ENCODE measurements around the gene FSTL1.

DNA sequence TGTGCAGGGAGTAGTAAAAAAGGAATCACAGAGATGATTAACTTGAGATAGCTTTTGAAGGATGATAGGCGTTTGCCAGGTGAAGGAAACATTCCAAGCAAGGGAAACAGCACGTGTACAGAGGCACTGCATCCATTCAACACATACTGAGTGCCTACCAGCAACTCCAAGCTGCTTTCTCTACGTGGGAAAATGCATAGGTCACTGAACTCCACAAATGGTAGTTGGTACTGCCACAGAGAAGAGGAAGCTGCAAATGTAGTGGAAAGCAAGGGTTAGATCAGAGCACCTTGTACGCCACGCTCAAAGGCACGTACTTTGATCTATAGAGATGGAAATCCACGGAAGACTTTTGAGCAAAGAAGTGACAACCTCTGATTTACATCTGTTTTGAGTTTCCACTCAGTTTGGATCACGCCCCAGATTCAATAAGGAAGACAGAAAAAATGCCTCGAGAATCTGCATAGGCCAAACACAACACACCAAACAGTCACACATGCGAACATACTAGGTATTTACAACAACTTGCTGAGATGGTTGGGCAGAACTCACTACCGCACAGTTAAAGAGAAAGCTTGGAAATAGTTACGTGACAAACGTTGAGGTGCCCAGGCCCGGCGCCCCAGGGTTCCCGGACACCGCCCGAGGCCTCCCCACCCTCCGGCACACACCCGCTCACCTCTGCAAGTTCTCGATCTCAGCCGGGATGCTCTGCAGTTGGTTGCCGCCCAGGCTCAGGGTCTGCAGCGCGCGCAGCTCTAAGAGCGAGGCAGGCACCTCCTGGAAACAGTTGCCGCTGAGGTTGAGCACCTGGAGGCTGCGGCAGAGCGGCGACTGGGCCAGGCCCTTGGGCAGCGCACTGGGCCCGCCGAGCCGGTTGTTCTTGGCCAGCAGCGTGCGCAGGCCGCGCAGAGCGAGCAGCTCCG, 102.5 kb downstream of the FSTL1 start:
- TF ChIP-seq, protein P1, sequence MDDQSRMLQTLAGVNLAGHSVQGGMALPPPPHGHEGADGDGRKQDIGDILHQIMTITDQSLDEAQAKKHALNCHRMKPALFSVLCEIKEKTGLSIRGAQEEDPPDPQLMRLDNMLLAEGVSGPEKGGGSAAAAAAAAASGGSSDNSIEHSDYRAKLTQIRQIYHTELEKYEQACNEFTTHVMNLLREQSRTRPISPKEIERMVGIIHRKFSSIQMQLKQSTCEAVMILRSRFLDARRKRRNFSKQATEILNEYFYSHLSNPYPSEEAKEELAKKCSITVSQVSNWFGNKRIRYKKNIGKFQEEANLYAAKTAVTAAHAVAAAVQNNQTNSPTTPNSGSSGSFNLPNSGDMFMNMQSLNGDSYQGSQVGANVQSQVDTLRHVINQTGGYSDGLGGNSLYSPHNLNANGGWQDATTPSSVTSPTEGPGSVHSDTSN (IDR thresholded peaks at IDR 0.05) = no peak
- TF ChIP-seq, protein P2, sequence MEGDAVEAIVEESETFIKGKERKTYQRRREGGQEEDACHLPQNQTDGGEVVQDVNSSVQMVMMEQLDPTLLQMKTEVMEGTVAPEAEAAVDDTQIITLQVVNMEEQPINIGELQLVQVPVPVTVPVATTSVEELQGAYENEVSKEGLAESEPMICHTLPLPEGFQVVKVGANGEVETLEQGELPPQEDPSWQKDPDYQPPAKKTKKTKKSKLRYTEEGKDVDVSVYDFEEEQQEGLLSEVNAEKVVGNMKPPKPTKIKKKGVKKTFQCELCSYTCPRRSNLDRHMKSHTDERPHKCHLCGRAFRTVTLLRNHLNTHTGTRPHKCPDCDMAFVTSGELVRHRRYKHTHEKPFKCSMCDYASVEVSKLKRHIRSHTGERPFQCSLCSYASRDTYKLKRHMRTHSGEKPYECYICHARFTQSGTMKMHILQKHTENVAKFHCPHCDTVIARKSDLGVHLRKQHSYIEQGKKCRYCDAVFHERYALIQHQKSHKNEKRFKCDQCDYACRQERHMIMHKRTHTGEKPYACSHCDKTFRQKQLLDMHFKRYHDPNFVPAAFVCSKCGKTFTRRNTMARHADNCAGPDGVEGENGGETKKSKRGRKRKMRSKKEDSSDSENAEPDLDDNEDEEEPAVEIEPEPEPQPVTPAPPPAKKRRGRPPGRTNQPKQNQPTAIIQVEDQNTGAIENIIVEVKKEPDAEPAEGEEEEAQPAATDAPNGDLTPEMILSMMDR (IDR thresholded peaks at IDR 0.05) = no peak
- no peak for TF ChIP-seq RFX5 (IDR thresholded peaks at IDR 0.05)
- no peak for TF ChIP-seq ZNF302 (CRISPR knock-in tag; IDR thresholded peaks at IDR 0.05)
- TF ChIP-seq BHLHE40 (IDR thresholded peaks at IDR 0.05; ENCODE audit: low read depth, low read length) = no peak
